ENCODE data around the gene NANOG. TPM values are rescaled to one million over a fixed set of nuclear protein-coding genes. Genes with fewer than 3 reads are reported as not detected.
"Not testable (repeated sequence)": the region's sequence is repeated elsewhere in the genome, so short reads cannot be mapped to it uniquely, and the experiment has no call there.

NANOG gene
- total and polyA plus RNA-seq, 2 donors (not counting 1 experiment from before 2014, with no cell fraction given) = not detected

GRCh38 chr12:7801460-7801859 is 12.3 kb downstream of the NANOG start:
- H3K4me3 ChIP-seq (ENCODE audit: control extremely low read depth in 1 of 5, extremely low read depth in 1 of 5, insufficient read depth in 1 of 5, low read depth in 2 of 5, low read length in 4 of 5) = no peak overlapping the region
- no peaks in the 10 kb centered on the region for H3K79me2 ChIP-seq (ENCODE audit: control insufficient read depth, insufficient read depth, low read length)
- Mint-ChIP-seq H3K4me1 (no peaks in the 10 kb centered on the region), H3K4me3 (no peak overlapping the region), H3K27ac (no peak overlapping the region), H3K27me3 (peaks cover 3% of the 10 kb centered on the region), H3K9me3 (ENCODE audit: insufficient read depth) (no peaks in the 10 kb centered on the region)
- H3K4me2 ChIP-seq (replicated peaks; ENCODE audit: low read depth, low read length, poor library complexity, severe bottlenecking) = no peak overlapping the region
- WGBS (ENCODE audit: insufficient coverage) = 88% methylated on average over 3 of the region's 4 CpGs
- CTCF ChIA-PET = interaction anchor here (0.6 to 1.5 kb wide), 2 partner anchors 39 to 104 kb away, joined by 3 to 4 read pairs; no protein-coding TSS in a partner anchor
- POLR2A ChIA-PET = no interaction called here
- ATAC-seq (ENCODE audit: low read depth) (no peak), DNase-seq (no peak)
- no peak overlapping the region for H3K9ac ChIP-seq (ENCODE audit: low read length)
- no peaks in the 10 kb centered on the region for H4K20me1 ChIP-seq (ENCODE audit: control insufficient read depth, insufficient read depth, low read length, poor library complexity, severe bottlenecking)
- no peaks in the 10 kb centered on the region for H3K36me3 ChIP-seq (replicated peaks in 1 of 2; ENCODE audit: control extremely low read depth in 1 of 2, control insufficient read depth in 1 of 2, extremely low read depth in 1 of 2, insufficient read depth in 2 of 2, low read length in 1 of 2)
- intact Hi-C loops (cut with micrococcal nuclease) = no loop called here
- TF ChIP-seq EZH2 (IDR thresholded peaks at IDR 0.05; ENCODE audit: borderline replicate concordance, insufficient read depth, low read depth, low read length, poor library complexity, severe bottlenecking) (no peak), CTCF (IDR thresholded peaks at IDR 0.05) (no peak)
- H3K27me3 ChIP-seq (replicated peaks in 1 of 4; ENCODE audit: control extremely low read depth in 1 of 4, control insufficient read depth in 3 of 4, insufficient read depth in 4 of 4, low read length in 3 of 4) = no peaks in the 10 kb centered on the region
- H3K9me3 ChIP-seq (ENCODE audit: control extremely low read depth in 1 of 3, control insufficient read depth in 2 of 3, insufficient read depth in 1 of 3, low read length in 2 of 3) = no peaks in the 10 kb centered on the region
- no peak overlapping the region for H2AFZ ChIP-seq (ENCODE audit: insufficient read depth, low read depth, low read length, poor library complexity, severe bottlenecking)
- H3K27ac ChIP-seq (ENCODE audit: low read length in 2 of 2) = no peak overlapping the region
- H3K4me1 ChIP-seq (ENCODE audit: control insufficient read depth in 2 of 2, insufficient read depth in 2 of 2, low read length in 2 of 2) = no peaks in the 10 kb centered on the region

GRCh38 chr12:7806319-7806718 is 17.1 kb downstream of the NANOG start:
- intact Hi-C loops (cut with micrococcal nuclease) = loop anchor here (5.0 kb wide), 1 partner anchor 584 kb away; no protein-coding TSS in a partner anchor
- H3K9me3 Mint-ChIP-seq (ENCODE audit: insufficient read depth); H3K27me3 ChIP-seq (replicated peaks in 1 of 4; ENCODE audit: control extremely low read depth in 1 of 4, control insufficient read depth in 3 of 4, insufficient read depth in 4 of 4, low read length in 3 of 4); H3K79me2 ChIP-seq (ENCODE audit: control insufficient read depth, insufficient read depth, low read length); H3K4me3 Mint-ChIP-seq; H3K4me3 ChIP-seq (ENCODE audit: control extremely low read depth in 1 of 5, extremely low read depth in 1 of 5, insufficient read depth in 1 of 5, low read depth in 2 of 5, low read length in 4 of 5); POLR2A ChIA-PET; H4K20me1 ChIP-seq (ENCODE audit: control insufficient read depth, insufficient read depth, low read length, poor library complexity, severe bottlenecking); H3K27me3 Mint-ChIP-seq; ATAC-seq (ENCODE audit: low read depth); H2AFZ ChIP-seq (ENCODE audit: insufficient read depth, low read depth, low read length, poor library complexity, severe bottlenecking); H3K4me1 ChIP-seq (ENCODE audit: control insufficient read depth in 2 of 2, insufficient read depth in 2 of 2, low read length in 2 of 2); H3K4me1 Mint-ChIP-seq; H3K9ac ChIP-seq (ENCODE audit: low read length); H3K27ac Mint-ChIP-seq; H3K27ac ChIP-seq (ENCODE audit: low read length in 2 of 2); H3K4me2 ChIP-seq (replicated peaks; ENCODE audit: low read depth, low read length, poor library complexity, severe bottlenecking); DNase-seq; H3K9me3 ChIP-seq (ENCODE audit: control extremely low read depth in 1 of 3, control insufficient read depth in 2 of 3, insufficient read depth in 1 of 3, low read length in 2 of 3); H3K36me3 ChIP-seq (replicated peaks in 1 of 2; ENCODE audit: control extremely low read depth in 1 of 2, control insufficient read depth in 1 of 2, extremely low read depth in 1 of 2, insufficient read depth in 2 of 2, low read length in 1 of 2): not testable (repeated sequence)
- CTCF ChIA-PET = interaction anchor here (0.5 to 2.9 kb wide), 10 partner anchors 8 to 586 kb away, joined by 3 to 11 read pairs (median 3); no protein-coding TSS in a partner anchor
- 100% methylated on average over 4 of the region's 6 CpGs for WGBS (ENCODE audit: insufficient coverage)

Data from B cell (primary cell).